ENCODE measurements around the gene CCP110.

The CCP110 gene

DNA sequence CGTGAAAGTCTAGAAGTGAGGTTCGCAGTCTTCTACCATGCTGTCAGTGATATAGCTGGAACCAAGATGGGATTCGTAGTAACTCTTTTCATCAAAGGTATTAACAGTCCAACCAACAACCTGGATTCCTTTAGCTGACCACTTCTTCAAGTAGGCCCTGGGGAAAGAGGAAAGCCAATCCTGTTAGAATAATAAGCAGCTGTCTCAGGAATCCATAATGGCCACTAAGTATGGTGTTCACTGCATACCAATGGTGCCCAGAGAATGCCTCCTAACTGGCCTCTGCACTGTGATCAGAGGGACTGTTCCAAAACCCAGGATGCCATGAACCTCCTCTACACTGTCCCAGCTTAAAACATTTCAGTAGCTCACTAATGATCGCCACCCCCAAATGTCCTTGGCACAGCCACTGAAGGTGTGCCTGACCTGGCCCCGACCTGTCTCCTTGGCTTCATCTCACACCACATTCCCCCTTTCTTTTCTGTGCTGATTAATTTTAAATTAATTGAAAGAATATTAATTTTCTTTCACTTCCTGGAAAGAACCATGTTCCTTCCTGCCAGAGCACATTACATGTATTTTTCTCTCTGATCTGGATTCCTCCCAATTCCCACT is 20.2 kb upstream of the CCP110 start:
- TF ChIP-seq, protein P1, sequence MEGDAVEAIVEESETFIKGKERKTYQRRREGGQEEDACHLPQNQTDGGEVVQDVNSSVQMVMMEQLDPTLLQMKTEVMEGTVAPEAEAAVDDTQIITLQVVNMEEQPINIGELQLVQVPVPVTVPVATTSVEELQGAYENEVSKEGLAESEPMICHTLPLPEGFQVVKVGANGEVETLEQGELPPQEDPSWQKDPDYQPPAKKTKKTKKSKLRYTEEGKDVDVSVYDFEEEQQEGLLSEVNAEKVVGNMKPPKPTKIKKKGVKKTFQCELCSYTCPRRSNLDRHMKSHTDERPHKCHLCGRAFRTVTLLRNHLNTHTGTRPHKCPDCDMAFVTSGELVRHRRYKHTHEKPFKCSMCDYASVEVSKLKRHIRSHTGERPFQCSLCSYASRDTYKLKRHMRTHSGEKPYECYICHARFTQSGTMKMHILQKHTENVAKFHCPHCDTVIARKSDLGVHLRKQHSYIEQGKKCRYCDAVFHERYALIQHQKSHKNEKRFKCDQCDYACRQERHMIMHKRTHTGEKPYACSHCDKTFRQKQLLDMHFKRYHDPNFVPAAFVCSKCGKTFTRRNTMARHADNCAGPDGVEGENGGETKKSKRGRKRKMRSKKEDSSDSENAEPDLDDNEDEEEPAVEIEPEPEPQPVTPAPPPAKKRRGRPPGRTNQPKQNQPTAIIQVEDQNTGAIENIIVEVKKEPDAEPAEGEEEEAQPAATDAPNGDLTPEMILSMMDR (conservative IDR thresholded peaks at IDR 0.05; ENCODE audit: low read depth) = no peak
- ChIA-PET CTCF (interaction anchor here (0.6 to 1.4 kb wide), 7 partner anchors 10 to 1503 kb away, joined by 3 to 11 read pairs (median 4); no protein-coding TSS in a partner anchor), POLR2A (ENCODE audit: low non-redundant PET) (no interaction called here)
- no peak overlapping the region for H3K27ac ChIP-seq
- DNase-seq (ENCODE audit: low spot score) = no peak

DNA sequence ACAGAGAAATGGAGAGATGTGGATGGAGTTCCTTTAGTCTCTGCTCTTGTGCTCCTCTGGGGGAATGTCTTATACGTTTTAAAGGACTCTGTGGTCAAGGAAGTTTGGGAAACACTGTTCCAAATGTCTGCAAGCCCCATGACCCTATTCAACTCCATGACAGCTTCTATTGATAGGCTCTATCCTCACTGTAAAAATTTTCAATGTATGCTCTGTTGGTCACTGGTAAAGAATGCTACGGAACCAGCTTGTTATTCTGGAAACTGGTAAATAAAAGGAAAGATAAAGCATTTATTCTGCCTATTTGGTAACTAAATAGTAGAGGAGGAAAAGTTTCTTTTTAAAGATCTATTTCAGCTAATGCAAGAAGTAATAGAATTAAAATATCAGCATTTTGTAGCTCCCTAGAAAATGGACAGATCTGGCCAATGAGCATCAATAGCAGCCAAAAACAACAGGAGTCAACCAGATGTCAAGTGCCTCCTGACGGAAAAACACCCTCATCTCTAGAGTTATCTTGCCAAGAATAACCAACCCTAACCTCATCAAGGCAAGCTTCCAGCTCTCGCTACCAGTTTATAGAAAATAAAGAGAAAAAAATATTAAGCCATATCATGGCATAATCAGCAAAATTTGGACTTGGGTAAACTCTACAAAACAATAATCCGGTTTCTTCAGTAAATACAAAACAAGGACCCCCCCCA is 18.0 kb upstream of the CCP110 start:
- TF ChIP-seq, protein P1 (conservative IDR thresholded peaks at IDR 0.05; ENCODE audit: low read depth) = no peak
- no peak for DNase-seq (ENCODE audit: low spot score)
- H3K27ac ChIP-seq = no peak overlapping the region
- CTCF ChIA-PET = interaction anchor here (0.6 to 0.7 kb wide), 2 partner anchors 327 to 420 kb away, joined by 5 to 7 read pairs; no protein-coding TSS in a partner anchor
- POLR2A ChIA-PET (ENCODE audit: low non-redundant PET) = no interaction called here

DNA sequence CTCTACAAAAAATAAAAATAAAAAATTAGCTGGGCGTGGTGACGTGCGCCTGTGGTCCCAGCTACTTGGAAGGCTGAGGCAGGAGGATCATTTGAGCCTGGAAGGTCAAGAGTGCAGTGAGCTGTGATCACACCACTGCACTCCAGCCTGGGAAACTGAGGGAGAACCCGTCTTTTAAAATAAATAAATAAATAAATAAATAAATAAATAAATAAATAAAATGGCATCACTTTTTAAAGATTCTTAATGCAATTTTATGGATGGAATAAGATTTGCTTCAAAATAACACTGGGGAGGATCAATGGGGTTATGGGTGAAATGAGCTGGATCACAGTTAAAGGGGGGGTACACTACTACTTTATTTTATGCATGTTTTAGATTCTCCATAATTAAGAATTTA is 16.8 kb upstream of the CCP110 start:
- ChIA-PET POLR2A (ENCODE audit: low non-redundant PET) (no interaction called here), CTCF (no interaction called here)
- no peak for DNase-seq (ENCODE audit: low spot score)
- TF ChIP-seq, protein P1 (conservative IDR thresholded peaks at IDR 0.05; ENCODE audit: low read depth) = no peak
- H3K27ac ChIP-seq = no peak overlapping the region

DNA sequence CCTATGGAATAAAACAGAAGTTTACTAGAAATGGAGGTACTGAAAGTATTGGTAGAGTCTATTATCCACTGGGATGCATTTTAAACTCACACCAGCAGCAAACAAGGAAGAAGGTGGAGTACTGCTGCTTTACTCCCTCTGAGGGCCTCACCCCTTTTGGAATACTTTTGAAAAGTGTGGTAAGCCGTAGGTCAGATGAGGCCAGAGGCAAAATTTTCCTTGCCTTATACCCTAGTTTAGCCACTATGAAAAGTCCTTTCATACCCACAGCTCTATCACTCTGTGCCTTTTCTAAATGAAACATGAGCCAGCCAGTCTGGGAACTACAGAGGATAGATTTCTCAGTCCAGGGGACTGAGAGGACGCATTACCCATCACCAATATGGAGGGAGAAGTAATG is 15.9 kb upstream of the CCP110 start:
- H3K27ac ChIP-seq = no peak overlapping the region
- TF ChIP-seq, protein P1 (conservative IDR thresholded peaks at IDR 0.05; ENCODE audit: low read depth) = no peak
- no peak for DNase-seq (ENCODE audit: low spot score)
- ChIA-PET POLR2A (ENCODE audit: low non-redundant PET) (no interaction called here), CTCF (interaction anchor here (0.7 kb wide), 1 partner anchor 909 kb away, joined by 4 read pairs; no protein-coding TSS in a partner anchor)

DNA sequence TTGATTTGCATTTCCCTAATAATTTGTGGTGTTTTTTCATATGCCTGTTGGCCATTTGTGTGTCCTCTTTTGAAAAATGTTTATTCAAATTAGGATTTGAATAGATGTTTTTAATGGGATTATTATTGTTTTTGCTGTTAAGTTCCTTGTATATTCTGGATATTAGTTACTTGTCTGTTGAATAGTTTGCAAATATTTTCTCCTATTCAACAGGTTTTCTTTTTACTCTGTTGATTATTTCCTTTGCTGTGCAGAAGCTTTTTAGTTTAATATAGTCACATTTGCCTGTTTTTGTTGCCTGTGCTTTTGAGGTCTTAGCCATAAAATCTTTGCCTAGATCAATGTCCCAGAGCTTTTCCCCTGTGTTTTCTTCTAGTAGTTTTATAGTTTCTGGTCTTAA is 11.4 kb upstream of the CCP110 start:
- no peak overlapping the region for H3K27ac ChIP-seq
- POLR2A ChIA-PET (ENCODE audit: low non-redundant PET) = no interaction called here
- no peak for DNase-seq (ENCODE audit: low spot score)
- CTCF ChIA-PET = no interaction called here
- TF ChIP-seq, protein P1 (conservative IDR thresholded peaks at IDR 0.05; ENCODE audit: low read depth) = no peak

DNA sequence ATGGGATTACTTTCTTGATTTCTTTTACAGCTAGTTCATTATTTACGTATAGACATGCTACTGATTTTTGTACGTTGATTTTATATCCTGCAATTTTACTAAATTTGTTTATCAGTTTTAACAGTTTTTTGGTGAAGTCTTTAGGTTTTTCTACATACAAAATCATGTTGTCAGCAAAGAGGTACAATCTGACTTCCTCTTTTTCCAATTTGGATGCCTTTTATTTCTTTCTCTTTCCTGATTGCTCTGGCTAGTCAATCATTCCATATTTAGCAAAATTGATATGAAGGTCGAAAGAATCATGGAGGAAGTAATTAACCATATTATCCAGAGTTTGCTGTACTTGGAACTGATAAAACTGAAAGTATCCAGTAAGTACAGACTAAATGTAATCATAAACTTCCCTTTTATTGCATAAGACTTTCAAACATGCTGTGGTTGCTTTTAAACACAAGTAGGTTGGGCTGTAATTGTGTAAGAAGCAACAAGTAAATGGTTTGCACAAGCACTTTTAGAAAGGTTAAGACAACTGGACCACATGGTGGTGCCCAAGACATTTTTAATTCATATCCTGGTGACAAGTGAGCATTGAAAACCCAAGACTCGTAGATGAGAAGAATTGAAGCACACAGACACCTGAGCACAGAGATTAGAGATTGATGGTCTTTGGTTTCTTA is 10.2 kb upstream of the CCP110 start:
- TF ChIP-seq, protein P1 (conservative IDR thresholded peaks at IDR 0.05; ENCODE audit: low read depth) = no peak
- H3K27ac ChIP-seq = no peak overlapping the region
- ChIA-PET CTCF (interaction anchor here (0.6 to 0.8 kb wide), 2 partner anchors 377 to 1289 kb away, joined by 3 to 4 read pairs; no protein-coding TSS in a partner anchor), POLR2A (ENCODE audit: low non-redundant PET) (no interaction called here)
- no peak for DNase-seq (ENCODE audit: low spot score)
